ENCODE measurements around the gene NOS2.

DNA sequence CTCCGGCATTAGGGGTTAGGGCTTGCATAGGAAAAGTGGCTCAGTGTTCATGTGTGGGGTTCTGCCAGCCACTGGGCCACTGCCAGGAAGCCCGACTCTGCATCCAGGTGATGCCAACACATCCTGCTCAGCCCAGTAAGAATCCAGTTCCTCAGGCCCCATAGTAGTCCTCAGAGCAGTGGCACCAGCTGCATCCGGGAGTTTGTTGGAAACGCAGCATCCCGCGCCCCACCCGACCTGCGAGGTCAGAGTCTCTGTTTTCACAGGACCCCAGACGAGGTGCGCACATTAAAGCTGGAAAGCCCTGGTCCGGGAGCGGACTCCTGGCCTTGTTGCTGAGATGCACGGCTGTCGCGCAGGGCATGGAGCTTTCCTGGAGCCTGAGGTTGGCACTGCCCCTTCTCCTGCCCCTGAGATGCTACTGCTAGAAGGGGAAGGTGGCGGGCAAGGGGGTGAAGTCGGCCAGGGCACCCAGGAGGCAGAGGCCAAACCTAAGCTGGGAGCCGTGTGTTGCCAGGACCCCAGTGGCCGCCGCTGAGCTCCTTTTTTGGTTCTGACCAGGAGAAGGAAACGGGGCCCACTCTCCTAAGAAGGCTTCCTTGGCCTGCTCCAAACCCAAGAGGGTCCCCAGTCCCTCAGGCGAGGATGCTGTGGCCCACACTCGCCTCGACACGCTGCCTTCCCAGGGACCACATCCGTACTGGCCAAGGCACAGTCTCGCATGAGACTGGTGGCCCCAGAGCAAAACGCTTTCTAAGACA lies 44.4 kb downstream of the NOS2 start:
- TF ChIP-seq GATA3 (IDR thresholded peaks at IDR 0.05; ENCODE audit: low read depth, low read length) (no peak), GATA2 (IDR thresholded peaks at IDR 0.05; ENCODE audit: low read depth, low read length) (no peak)

Measured in SH-SY5Y (cell line).